Stimulated activated CD8-positive, alpha-beta memory T cell treated with anti-CD3 and anti-CD28 coated beads, Interleukin-7, amount 100 ng/mL, for 1 hour (primary cell): Measurements from ENCODE around the gene POF1B.

ENCODE experiments used
- DNase-seq, 2 donors: peaks; one replicate each; pipeline ENCODE4 v3.0.0-alpha.2; 2020; ENCODE audit warnings: low read depth in 2 of 2

Gene POF1B

DNA sequence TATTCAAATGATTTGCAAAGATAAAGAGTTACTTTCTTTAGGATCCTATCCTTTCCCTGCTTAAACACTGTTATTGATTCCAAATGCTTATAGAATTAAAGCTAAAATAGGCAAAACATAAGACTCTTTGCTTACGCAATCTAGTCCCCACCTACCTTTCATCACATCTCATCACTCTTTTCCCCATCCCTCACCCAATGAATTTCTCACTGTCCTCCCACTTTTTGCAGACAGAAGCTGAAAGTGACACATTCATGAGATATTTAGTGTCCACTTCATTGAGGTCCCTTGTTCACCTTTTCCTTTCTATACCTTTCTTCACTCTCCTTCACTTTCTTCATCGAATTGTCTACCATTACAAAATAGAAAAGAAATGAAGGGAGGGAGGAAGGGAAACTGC is 136.3 kb downstream of the POF1B start:
- no peak for DNase-seq
